Measurements from ENCODE around the gene PSENEN. TPM values are rescaled to one million over a fixed set of nuclear protein-coding genes. Genes with fewer than 3 reads are reported as not detected.
A peak's percentile ranks its signal among the peaks of the same experiment; 100 is the strongest.
"Not testable (repeated sequence)": the region's sequence is repeated elsewhere in the genome, so short reads cannot be mapped to it uniquely, and the experiment has no call there.

PSENEN gene
- total and polyA plus RNA-seq, 2 donors from 2014 or later: 84.0 to 185 TPM

DNA sequence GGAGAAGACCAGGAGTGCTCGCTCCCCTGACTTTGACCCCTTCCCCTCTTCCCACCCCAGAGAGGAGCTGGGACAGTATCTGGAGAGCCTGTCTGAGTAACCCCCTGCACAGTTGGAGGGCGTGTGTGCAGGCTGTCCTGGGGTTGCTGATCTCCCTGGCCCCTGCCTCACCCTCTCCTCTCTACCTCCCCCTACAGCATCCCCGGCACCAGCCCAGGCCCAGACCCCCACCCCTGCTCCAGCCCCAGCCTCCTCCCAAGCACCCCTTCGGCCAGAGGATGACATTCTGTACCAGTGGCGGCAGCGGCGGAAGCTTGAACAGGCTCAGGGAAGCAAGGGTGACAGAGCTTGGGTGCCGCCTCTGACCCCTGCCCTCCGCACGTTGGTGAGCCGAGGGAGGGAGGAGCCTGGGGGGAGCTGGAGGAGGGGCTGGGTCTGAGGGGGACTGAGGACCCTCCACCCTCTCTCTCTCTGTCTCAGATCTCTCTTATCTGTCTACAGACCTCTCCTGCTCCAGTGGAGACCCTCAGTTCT is 21.2 kb downstream of the PSENEN start:
- peak in 1 of 5 donors; percentile 55 for DNase-seq

DNA sequence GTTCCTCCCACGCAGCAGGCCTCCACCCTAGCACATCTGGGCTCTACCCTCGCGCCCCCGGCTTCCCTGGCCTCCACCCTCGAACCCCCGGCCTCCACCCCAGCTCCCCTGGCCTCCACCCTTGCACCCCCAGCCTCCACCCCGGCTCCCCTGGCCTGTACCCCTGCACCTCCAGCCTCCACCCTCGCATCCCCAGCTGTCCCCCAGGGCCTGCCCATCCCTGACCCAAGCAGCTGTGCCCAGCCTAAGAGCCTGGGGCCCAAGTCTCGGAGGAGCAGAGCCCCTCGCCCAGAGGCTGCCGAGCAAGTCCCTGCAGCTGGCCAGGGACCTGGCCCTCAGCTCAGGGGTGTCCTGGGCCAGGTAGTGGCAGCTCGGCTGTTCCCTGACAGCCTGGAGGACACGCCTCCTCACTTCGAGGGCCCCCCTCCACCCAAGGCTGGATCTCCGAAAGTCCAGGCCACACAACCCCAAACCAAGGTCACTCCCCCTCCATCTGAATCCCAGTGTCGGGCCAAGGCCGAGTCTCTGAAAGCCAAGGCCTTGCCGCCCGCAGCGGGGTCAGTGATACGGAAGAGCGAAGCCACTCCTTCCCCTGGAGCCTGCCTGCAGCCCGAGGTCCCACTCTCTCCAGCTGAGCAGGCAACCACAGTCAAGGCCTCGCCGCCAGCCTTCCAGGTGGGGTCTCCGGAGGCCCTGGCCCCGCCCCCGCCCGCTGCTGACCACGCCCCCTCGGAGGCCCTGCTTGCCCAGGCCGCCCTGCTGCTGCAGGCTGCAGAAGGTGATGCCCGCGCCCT is 22.0 kb downstream of the PSENEN start:
- intact Hi-C loops (cut with DNase I): no loop called here
- Histone ChIP-seq H3K27me3 (ENCODE audit: control insufficient read depth, insufficient read depth, low read length) (no peaks in the 10 kb centered on the region), H3K27ac (ENCODE audit: low read depth in 2 of 2, low read length in 2 of 2) (no peak overlapping the region), H3K9ac (ENCODE audit: low read length in 3 of 3) (no peak overlapping the region), H3K9me3 (ENCODE audit: control insufficient read depth in 2 of 3, insufficient read depth in 1 of 3, low read length in 3 of 3) (no peaks in the 10 kb centered on the region), H3K4me3 (ENCODE audit: low read length in 3 of 3) (no peak overlapping the region), H3K4me1 (ENCODE audit: control insufficient read depth in 2 of 3, insufficient read depth in 2 of 3, low read depth in 1 of 3, low read length in 3 of 3) (peaks cover 0 to 3% (median 0%) of the 10 kb centered on the region in 3 donors), H3K36me3 (ENCODE audit: control insufficient read depth in 2 of 3, insufficient read depth in 3 of 3, low read length in 3 of 3) (peaks cover 0 to 4% (median 0%) of the 10 kb centered on the region in 3 donors)
- TF ChIP-seq, protein P1, sequence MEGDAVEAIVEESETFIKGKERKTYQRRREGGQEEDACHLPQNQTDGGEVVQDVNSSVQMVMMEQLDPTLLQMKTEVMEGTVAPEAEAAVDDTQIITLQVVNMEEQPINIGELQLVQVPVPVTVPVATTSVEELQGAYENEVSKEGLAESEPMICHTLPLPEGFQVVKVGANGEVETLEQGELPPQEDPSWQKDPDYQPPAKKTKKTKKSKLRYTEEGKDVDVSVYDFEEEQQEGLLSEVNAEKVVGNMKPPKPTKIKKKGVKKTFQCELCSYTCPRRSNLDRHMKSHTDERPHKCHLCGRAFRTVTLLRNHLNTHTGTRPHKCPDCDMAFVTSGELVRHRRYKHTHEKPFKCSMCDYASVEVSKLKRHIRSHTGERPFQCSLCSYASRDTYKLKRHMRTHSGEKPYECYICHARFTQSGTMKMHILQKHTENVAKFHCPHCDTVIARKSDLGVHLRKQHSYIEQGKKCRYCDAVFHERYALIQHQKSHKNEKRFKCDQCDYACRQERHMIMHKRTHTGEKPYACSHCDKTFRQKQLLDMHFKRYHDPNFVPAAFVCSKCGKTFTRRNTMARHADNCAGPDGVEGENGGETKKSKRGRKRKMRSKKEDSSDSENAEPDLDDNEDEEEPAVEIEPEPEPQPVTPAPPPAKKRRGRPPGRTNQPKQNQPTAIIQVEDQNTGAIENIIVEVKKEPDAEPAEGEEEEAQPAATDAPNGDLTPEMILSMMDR (IDR thresholded peaks at IDR 0.05; ENCODE audit: borderline replicate concordance, extremely low read depth, insufficient read depth): no peak
- FAIRE-seq (no peak), DNase-seq (peak; percentile 88 to 95 (median 92))

More for the DNA sequence above, 21.2 kb downstream of the PSENEN start:
- TF ChIP-seq, protein P1 (IDR thresholded peaks at IDR 0.05; ENCODE audit: borderline replicate concordance, extremely low read depth, insufficient read depth): no peak
- Histone ChIP-seq H3K4me1 (ENCODE audit: control insufficient read depth in 2 of 3, insufficient read depth in 2 of 3, low read depth in 1 of 3, low read length in 3 of 3) (peaks cover 0 to 3% (median 0%) of the 10 kb centered on the region in 3 donors), H3K36me3 (ENCODE audit: control insufficient read depth in 2 of 3, insufficient read depth in 3 of 3, low read length in 3 of 3) (peaks cover 0 to 10% (median 4%) of the 10 kb centered on the region in 3 donors), H3K4me3 (ENCODE audit: low read length in 3 of 3) (no peak overlapping the region), H3K9ac (ENCODE audit: low read length in 3 of 3) (no peak overlapping the region), H3K27me3 (ENCODE audit: control insufficient read depth, insufficient read depth, low read length) (no peaks in the 10 kb centered on the region), H3K27ac (ENCODE audit: low read depth in 2 of 2, low read length in 2 of 2) (no peak overlapping the region), H3K9me3 (ENCODE audit: control insufficient read depth in 2 of 3, insufficient read depth in 1 of 3, low read length in 3 of 3) (no peaks in the 10 kb centered on the region)
- intact Hi-C loops (cut with DNase I): no loop called here
- no peak for FAIRE-seq

DNA sequence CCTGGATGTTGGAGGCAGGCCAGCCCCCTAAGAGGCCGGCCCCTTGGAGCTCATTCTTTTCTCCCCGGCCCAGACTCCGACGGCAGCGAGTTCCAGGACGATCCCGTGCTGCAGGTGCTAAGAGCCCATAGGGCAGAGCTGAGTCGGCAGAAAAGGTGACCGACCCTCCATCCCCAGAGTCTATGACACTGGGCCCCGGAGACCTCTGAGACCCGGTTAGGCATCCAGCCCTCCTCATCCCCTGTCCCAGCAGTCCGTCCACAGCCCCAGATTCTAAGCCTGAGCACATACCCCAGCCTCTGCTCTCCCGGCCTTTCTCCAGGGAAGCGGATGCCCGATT is 22.6 kb downstream of the PSENEN start:
- Histone ChIP-seq H3K9me3 (ENCODE audit: control insufficient read depth in 2 of 3, insufficient read depth in 1 of 3, low read length in 3 of 3) (no peaks in the 10 kb centered on the region), H3K36me3 (ENCODE audit: control insufficient read depth in 2 of 3, insufficient read depth in 3 of 3, low read length in 3 of 3) (peaks cover 0 to 4% (median 0%) of the 10 kb centered on the region in 3 donors), H3K27me3 (ENCODE audit: control insufficient read depth, insufficient read depth, low read length) (no peaks in the 10 kb centered on the region), H3K9ac (ENCODE audit: low read length in 3 of 3) (no peak overlapping the region), H3K27ac (ENCODE audit: low read depth in 2 of 2, low read length in 2 of 2) (no peak overlapping the region), H3K4me3 (ENCODE audit: low read length in 3 of 3) (no peak overlapping the region), H3K4me1 (ENCODE audit: control insufficient read depth in 2 of 3, insufficient read depth in 2 of 3, low read depth in 1 of 3, low read length in 3 of 3) (peaks cover 0 to 3% (median 0%) of the 10 kb centered on the region in 3 donors)
- intact Hi-C loops (cut with DNase I): no loop called here
- FAIRE-seq (no peak), DNase-seq (no peak)
- TF ChIP-seq, protein P1 (IDR thresholded peaks at IDR 0.05; ENCODE audit: borderline replicate concordance, extremely low read depth, insufficient read depth): no peak

DNA sequence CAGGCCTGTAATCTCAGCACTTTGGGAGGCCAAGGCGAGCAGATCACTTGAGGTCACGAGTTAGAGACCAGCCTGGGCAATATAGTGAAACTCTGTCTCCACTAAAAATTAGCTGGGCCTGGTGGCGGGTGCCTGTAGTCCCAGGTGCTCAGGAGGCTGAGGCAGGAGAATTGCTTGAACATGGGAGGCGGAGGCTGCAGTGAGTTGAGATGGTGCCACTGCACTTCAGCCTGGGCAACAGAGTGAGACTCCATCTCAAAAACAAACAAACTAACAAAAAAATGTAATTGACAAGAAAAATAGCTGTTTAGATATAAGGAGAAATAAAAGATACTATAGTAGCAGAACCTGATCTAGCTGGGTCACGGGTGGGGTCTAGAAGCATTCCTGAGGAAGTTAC is 26.9 kb downstream of the PSENEN start:
- DNase-seq; H3K4me3 ChIP-seq (ENCODE audit: low read length in 3 of 3); H3K27ac ChIP-seq (ENCODE audit: low read depth in 2 of 2, low read length in 2 of 2); H3K9me3 ChIP-seq (ENCODE audit: control insufficient read depth in 2 of 3, insufficient read depth in 1 of 3, low read length in 3 of 3); H3K9ac ChIP-seq (ENCODE audit: low read length in 3 of 3); H3K27me3 ChIP-seq (ENCODE audit: control insufficient read depth, insufficient read depth, low read length); FAIRE-seq; intact Hi-C loops (cut with DNase I); H3K36me3 ChIP-seq (ENCODE audit: control insufficient read depth in 2 of 3, insufficient read depth in 3 of 3, low read length in 3 of 3); H3K4me1 ChIP-seq (ENCODE audit: control insufficient read depth in 2 of 3, insufficient read depth in 2 of 3, low read depth in 1 of 3, low read length in 3 of 3): not testable (repeated sequence)
